DND-41 (cell line): ENCODE measurements around the gene ZNF146.

Source experiments
- CTCF ChIP-seq: IDR thresholded peaks from 2 replicates; pipeline ENCODE4 v1.5.1; 2012; ENCODE audit warnings: borderline replicate concordance, low read length, moderate library complexity, mild to moderate bottlenecking; ENCODE audit not compliant: poor library complexity, severe bottlenecking; ENCODE audit errors: extremely low read depth
- EZH2 ChIP-seq: IDR thresholded peaks from 3 replicates; pipeline ENCODE4 v1.6.1; 2012; ENCODE audit warnings: borderline replicate concordance, low read depth, mild to moderate bottlenecking, moderate library complexity, low read length, inconsistent platforms; ENCODE audit not compliant: severe bottlenecking

GRCh38 chr19:36265856-36266374 is 51.0 kb downstream of the ZNF146 start:
- TF ChIP-seq CTCF (no peak), EZH2 (no peak)
